Tibial nerve (tissue), 3 donors: Measurements from ENCODE around the gene CLCA4.

Experiments used
- EP300 ChIP-seq, 2 donors: sonication (generic); formaldehyde crosslinking; IDR thresholded peaks; one replicate each; pipeline ENCODE4 v1.6.1; 2017; ENCODE audit warnings: antibody characterized with exemption in 2 of 2, mild to moderate bottlenecking in 1 of 2
- POLR2A ChIP-seq, 2 donors: fragments of 450-650 bp; IDR thresholded peaks; one replicate each; pipeline ENCODE4 v1.6.1; 2017; ENCODE audit warnings: antibody characterized with exemption in 2 of 2, mild to moderate bottlenecking in 2 of 2, moderate library complexity in 2 of 2

- no peak for TF ChIP-seq EP300 (IDR thresholded peaks at IDR 0.05)
- TF ChIP-seq POLR2A (IDR thresholded peaks at IDR 0.05): no peak
Observed at GRCh38 chr1:86499987-86500593, 46.8 kb upstream of the CLCA4 start.
